Neuronal stem cell (in vitro differentiated cells): ENCODE results near the gene PICALM.

Experiments
- DNase-seq: peaks from one replicate; pipeline ENCODE4 v3.0.0-alpha.2; 2013; ENCODE audit warnings: low spot score
- H2AFZ ChIP-seq: one replicate; pipeline ENCODE4 v1.6.1; 2013; ENCODE audit warnings: mild to moderate bottlenecking, low read length, inconsistent platforms
- H2AK5ac ChIP-seq: 2 replicates; pipeline ENCODE4 v1.6.1; 2013; ENCODE audit warnings: low read depth, mild to moderate bottlenecking, inconsistent platforms, low read length, moderate library complexity, mixed read lengths
- H2BK120ac ChIP-seq: 2 replicates; pipeline ENCODE4 v1.6.1; 2013; ENCODE audit warnings: low read depth, mild to moderate bottlenecking, inconsistent platforms, low read length, moderate library complexity, mixed read lengths
- H2BK12ac ChIP-seq: one replicate; pipeline ENCODE4 v1.6.1; 2013; ENCODE audit warnings: low read length, inconsistent platforms
- H2BK15ac ChIP-seq: 2 replicates; pipeline ENCODE4 v1.6.1; 2013; ENCODE audit warnings: mild to moderate bottlenecking, low read length, inconsistent platforms, mixed read lengths
- H2BK5ac ChIP-seq: one replicate; pipeline ENCODE4 v1.6.1; 2013; ENCODE audit warnings: inconsistent platforms, mild to moderate bottlenecking, low read length, moderate library complexity
- H3K14ac ChIP-seq: one replicate; pipeline ENCODE4 v1.6.1; 2013; ENCODE audit warnings: low read length, inconsistent platforms
- H3K18ac ChIP-seq: 2 replicates; pipeline ENCODE4 v1.6.1; 2013; ENCODE audit warnings: low read length, inconsistent platforms
- H3K23ac ChIP-seq: 2 replicates; pipeline ENCODE4 v1.6.1; 2013; ENCODE audit warnings: low read depth, mild to moderate bottlenecking, mixed read lengths, low read length, inconsistent platforms; ENCODE audit not compliant: poor library complexity
- H3K27ac ChIP-seq: replicated peaks from 3 replicates; pipeline ENCODE4 v1.5.1; 2013; ENCODE audit warnings: low read length, inconsistent platforms
- H3K27me3 ChIP-seq, 3 experiments: 2 replicates each; pipeline ENCODE4 v1.6.1; 2013; ENCODE audit warnings: low read length in 3 of 3, mild to moderate bottlenecking in 2 of 3, inconsistent platforms in 1 of 3, low read depth in 1 of 3, mixed read lengths in 1 of 3, moderate library complexity in 1 of 3; ENCODE audit not compliant: control insufficient read depth in 3 of 3, insufficient read depth in 3 of 3
- H3K36me3 ChIP-seq, 2 donors: replicated peaks in 1 of 2; 2 replicates each; pipeline ENCODE4 v1.6.1; 2013; ENCODE audit warnings: low read length in 2 of 2; ENCODE audit not compliant: control insufficient read depth in 2 of 2, insufficient read depth in 2 of 2
- H3K4ac ChIP-seq: 2 replicates; pipeline ENCODE4 v1.6.1; 2013; ENCODE audit warnings: inconsistent platforms, mild to moderate bottlenecking, low read length, moderate library complexity
- H3K4me1 ChIP-seq, 2 donors: 1 replicate in 1 of 2; 2 replicates in 1 of 2; pipeline ENCODE4 v1.6.1; 2013; ENCODE audit warnings: low read length in 2 of 2, low read depth in 1 of 2; ENCODE audit not compliant: control insufficient read depth in 2 of 2, insufficient read depth in 1 of 2
- H3K4me2 ChIP-seq: one replicate; pipeline ENCODE4 v1.6.1; 2013; ENCODE audit warnings: mild to moderate bottlenecking, low read length, inconsistent platforms; ENCODE audit not compliant: insufficient read depth, poor library complexity, severe bottlenecking
- H3K4me3 ChIP-seq, 2 donors: 2 replicates each; pipeline ENCODE4 v1.5.1; 2013; ENCODE audit warnings: low read length in 2 of 2, mild to moderate bottlenecking in 2 of 2, inconsistent platforms in 1 of 2, moderate library complexity in 1 of 2
- H3K79me1 ChIP-seq: one replicate; pipeline ENCODE4 v1.6.1; 2013; ENCODE audit warnings: low read depth, mild to moderate bottlenecking, inconsistent platforms, low read length, moderate library complexity
- H3K9ac ChIP-seq: one replicate; pipeline ENCODE4 v1.6.1; 2013; ENCODE audit warnings: mild to moderate bottlenecking, low read depth, low read length, inconsistent platforms; ENCODE audit not compliant: poor library complexity
- H3K9me3 ChIP-seq, 2 donors: replicated peaks in 1 of 2; 2 replicates each; pipeline versions ENCODE3 to v1.6.1; 2013; ENCODE audit warnings: low read length in 2 of 2, mild to moderate bottlenecking in 2 of 2, inconsistent platforms in 1 of 2, low read depth in 1 of 2, mixed read lengths in 1 of 2, moderate library complexity in 1 of 2; ENCODE audit not compliant: control insufficient read depth in 2 of 2, insufficient read depth in 1 of 2
- H4K8ac ChIP-seq: one replicate; pipeline ENCODE4 v1.6.1; 2013; ENCODE audit warnings: low read depth, mild to moderate bottlenecking, inconsistent platforms, low read length, moderate library complexity
- H4K91ac ChIP-seq: one replicate; pipeline ENCODE4 v1.6.1; 2013; ENCODE audit warnings: low read length, low read depth, mild to moderate bottlenecking, inconsistent platforms; ENCODE audit not compliant: poor library complexity
- WGBS, 2 donors: extraction: QIAGEN DNeasy Blood & Tissue Kit; methylation state at CpG; one replicate each; pipeline ENCODE4 v1.1.7; 2013; ENCODE audit warnings: missing lambda C conversion rate in 2 of 2, mixed read lengths in 1 of 2; ENCODE audit not compliant: insufficient read length in 2 of 2, insufficient replicate concordance in 1 of 2; ENCODE audit errors: extremely low coverage in 2 of 2; 5-methylcytosine and 5-hydroxymethylcytosine counted together

Gene PICALM

DNA sequence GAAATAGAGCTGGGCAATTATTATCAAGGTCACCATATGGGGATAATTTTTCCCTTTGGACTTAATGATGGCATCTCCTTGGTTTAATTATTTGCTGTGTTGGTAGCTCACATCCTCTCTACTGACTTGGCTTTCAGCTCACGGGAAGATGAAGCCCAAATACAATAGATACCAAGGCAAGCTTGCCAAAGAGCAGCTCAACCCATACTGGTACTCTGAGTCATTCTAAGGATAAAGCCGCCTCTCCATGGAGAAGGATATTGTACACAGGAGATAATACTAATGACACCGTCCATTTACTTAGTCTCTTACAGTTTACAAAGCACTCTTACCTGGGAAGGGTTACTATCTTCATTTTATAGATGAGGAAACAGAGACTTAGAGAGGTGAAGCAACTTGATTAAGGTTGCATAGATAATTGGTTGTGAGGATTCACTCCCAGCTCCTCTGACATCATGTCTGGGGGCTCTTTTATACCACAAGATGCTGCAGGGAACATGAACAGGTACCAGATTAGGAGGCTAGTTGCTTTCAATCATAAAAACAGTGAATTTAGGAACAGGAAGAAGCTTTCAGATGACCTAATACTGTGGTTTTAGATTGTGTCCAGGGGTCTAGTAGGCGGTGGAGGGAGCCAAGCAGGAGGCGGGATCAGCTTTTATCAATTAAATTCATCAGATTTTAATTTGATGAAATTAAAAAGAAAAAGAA, 48.3 kb upstream of the PICALM start:
- H3K4me3 ChIP-seq, result no peak overlapping the region
- no peak overlapping the region for H2AFZ ChIP-seq
- H3K36me3 ChIP-seq, result no peaks in the 10 kb centered on the region

DNA sequence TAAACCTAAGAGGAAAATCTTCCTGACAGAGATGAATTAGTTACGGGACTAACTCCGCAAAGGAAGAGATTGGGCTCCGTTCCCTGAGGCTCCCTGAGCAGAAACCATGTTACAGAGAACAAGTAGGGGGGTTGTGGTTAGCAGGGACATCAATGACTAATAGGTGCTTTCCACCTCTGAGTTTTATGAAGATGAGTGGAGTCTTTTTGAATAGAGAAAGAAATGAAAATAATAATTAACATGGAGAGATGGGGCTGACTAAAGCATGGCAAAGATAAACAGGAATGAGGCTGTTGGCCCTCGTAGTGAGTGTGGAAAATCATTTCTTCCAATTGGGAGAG, 47.5 kb upstream of the PICALM start:
- no peak overlapping the region for H3K23ac ChIP-seq
- no peak overlapping the region for H2BK15ac ChIP-seq
- H3K4me3 ChIP-seq, result no peak overlapping the region
- no peak overlapping the region for H4K91ac ChIP-seq
- H2AFZ ChIP-seq, result no peak overlapping the region
- DNase-seq, result no peak
- no peak overlapping the region for H3K18ac ChIP-seq
- H3K4me1 ChIP-seq, result peaks cover 0 to 1% of the 10 kb centered on the region in 2 donors
- no peak overlapping the region for H3K27ac ChIP-seq
- whole genome bisulfite sequencing, 2 donors, result no CpG with 5 or more reads among the region's 4 CpGs
- no peak overlapping the region for H2BK5ac ChIP-seq
- peaks cover 0 to 3% (median 0%) of the 10 kb centered on the region in 3 experiments for H3K27me3 ChIP-seq
- no peak overlapping the region for H2BK120ac ChIP-seq
- no peak overlapping the region for H2AK5ac ChIP-seq
- no peak overlapping the region for H2BK12ac ChIP-seq
- no peak overlapping the region for H3K9ac ChIP-seq
- no peak overlapping the region for H4K8ac ChIP-seq
- H3K9me3 ChIP-seq, result no peaks in the 10 kb centered on the region
- no peak overlapping the region for H3K4ac ChIP-seq
- no peak overlapping the region for H3K14ac ChIP-seq
- no peaks in the 10 kb centered on the region for H3K36me3 ChIP-seq
- no peaks in the 10 kb centered on the region for H3K79me1 ChIP-seq
- H3K4me2 ChIP-seq, result no peak overlapping the region

More for the DNA sequence above, 48.3 kb upstream of the PICALM start:
- H3K4ac ChIP-seq, result no peak overlapping the region
- H3K4me2 ChIP-seq, result no peak overlapping the region
- no peak overlapping the region for H3K9ac ChIP-seq
- H3K14ac ChIP-seq, result no peak overlapping the region
- no peak overlapping the region for H3K27ac ChIP-seq
- no peak overlapping the region for H2BK120ac ChIP-seq
- H2BK5ac ChIP-seq, result no peak overlapping the region
- WGBS, 2 donors, result no CpG with 5 or more reads among the region's 5 CpGs
- no peak overlapping the region for H3K23ac ChIP-seq
- no peak overlapping the region for H4K8ac ChIP-seq
- H3K4me1 ChIP-seq, result peaks cover 0 to 1% of the 10 kb centered on the region in 2 donors
- no peaks in the 10 kb centered on the region for H3K9me3 ChIP-seq
- H4K91ac ChIP-seq, result no peak overlapping the region
- H2BK15ac ChIP-seq, result no peak overlapping the region
- no peak overlapping the region for H2BK12ac ChIP-seq
- no peaks in the 10 kb centered on the region for H3K79me1 ChIP-seq
- peaks cover 0 to 3% (median 0%) of the 10 kb centered on the region in 3 experiments for H3K27me3 ChIP-seq
- H2AK5ac ChIP-seq, result no peak overlapping the region
- DNase-seq, result no peak
- no peak overlapping the region for H3K18ac ChIP-seq

DNA sequence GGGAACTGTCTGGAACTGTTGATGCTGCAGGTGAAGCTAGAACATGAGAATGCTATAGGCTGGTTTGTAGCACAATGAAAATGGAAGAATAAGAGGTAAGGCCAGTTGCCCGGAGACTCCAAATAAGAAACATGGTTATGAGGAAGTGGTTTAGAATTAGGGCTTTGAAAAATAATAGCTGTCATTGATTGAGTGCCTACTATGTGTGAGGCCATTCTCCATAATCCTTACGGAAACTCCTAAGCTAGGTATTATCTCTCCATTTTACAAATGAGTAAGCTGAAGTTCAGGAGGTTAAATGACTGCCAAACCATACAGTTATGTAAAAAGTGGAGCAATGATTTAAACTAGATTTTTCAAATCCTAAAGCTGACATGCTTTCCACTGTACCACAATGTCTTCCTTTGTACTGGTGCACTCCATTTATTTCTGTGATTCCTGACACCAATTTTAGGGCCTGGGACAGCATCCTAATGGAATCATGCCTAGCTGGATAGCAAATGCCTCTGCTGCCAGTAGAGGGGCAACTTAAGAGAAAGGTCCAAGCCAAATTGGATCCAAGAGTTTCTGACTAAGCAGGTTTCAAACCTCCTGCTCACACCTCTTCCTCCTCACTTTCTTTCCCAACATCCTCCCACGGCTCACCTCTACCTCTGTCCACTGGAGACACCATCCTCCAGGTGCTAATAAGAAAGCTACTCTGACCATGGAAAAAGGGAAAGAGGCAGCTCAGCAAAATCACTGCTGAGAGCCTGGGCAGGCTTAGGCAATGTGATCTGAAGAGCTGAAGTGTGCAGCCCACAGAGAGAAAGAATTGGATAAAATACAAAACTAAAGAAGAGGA, 46.9 kb upstream of the PICALM start:
- no peak overlapping the region for H2AFZ ChIP-seq
- no peak overlapping the region for H3K27ac ChIP-seq
- WGBS, 2 donors, result no CpG with 5 or more reads among the region's 3 CpGs
- no peak overlapping the region for H3K14ac ChIP-seq
- DNase-seq, result no peak
- H3K36me3 ChIP-seq, result no peaks in the 10 kb centered on the region
- H3K9ac ChIP-seq, result no peak overlapping the region
- H2BK12ac ChIP-seq, result no peak overlapping the region
- H3K4me1 ChIP-seq, result peaks cover 0 to 1% of the 10 kb centered on the region in 2 donors
- H2BK120ac ChIP-seq, result no peak overlapping the region
- no peak overlapping the region for H4K91ac ChIP-seq
- H3K27me3 ChIP-seq, result peaks cover 0 to 3% (median 0%) of the 10 kb centered on the region in 3 experiments
- H2BK5ac ChIP-seq, result no peak overlapping the region
- no peak overlapping the region for H3K18ac ChIP-seq
- H3K4me3 ChIP-seq, result no peak overlapping the region
- H3K4ac ChIP-seq, result no peak overlapping the region
- no peaks in the 10 kb centered on the region for H3K9me3 ChIP-seq
- no peak overlapping the region for H4K8ac ChIP-seq
- no peak overlapping the region for H3K23ac ChIP-seq
- no peak overlapping the region for H3K4me2 ChIP-seq
- H2AK5ac ChIP-seq, result no peak overlapping the region
- no peaks in the 10 kb centered on the region for H3K79me1 ChIP-seq
- H2BK15ac ChIP-seq, result no peak overlapping the region

DNA sequence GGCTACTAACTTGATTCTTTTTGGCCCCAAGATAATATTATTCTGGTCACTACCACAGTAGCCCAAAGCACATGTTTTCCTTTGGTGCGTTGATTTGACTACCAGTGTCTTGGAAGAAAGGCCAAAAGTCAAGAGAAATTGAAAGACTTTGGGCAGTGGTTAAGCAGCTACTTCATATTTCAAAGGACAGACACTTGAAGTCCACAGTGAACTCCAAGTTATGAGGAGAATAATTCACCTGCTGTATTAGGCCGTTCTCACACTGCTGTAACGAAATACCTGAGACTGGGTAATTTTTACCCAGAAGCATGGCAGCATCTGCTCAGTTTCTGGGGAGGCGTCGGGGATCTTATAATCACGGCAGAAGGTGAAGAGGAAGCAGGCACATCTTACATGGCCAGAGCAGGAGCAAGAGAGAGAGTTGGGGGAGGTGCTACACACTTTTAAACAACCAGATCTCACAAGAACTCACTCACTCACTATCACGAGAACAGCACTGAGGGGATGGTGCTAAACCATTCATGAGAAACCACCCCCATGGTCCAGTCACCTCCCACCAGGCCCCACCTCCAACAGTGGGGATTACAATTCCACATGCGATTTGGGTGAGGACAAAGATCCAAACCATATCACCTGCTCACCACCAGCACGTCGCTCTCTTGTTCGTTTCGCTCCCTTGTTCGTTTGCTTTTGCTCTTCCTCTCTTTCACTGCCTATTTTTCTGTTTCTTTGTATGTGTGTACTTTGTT, 40.2 kb upstream of the PICALM start:
- Histone ChIP-seq H3K4ac (no peak overlapping the region), H2AFZ (no peak overlapping the region), H3K4me2 (no peak overlapping the region), H3K18ac (no peak overlapping the region), H2BK15ac (no peak overlapping the region), H3K4me3 (no peak overlapping the region), H3K27me3 (no peaks in the 10 kb centered on the region), H3K4me1 (no peaks in the 10 kb centered on the region), H2BK12ac (no peak overlapping the region), H3K27ac (no peak overlapping the region), H2AK5ac (no peak overlapping the region), H4K8ac (no peak overlapping the region), H2BK5ac (no peak overlapping the region), H4K91ac (no peak overlapping the region), H3K36me3 (no peaks in the 10 kb centered on the region), H2BK120ac (no peak overlapping the region), H3K9ac (no peak overlapping the region), H3K23ac (no peak overlapping the region), H3K9me3 (no peaks in the 10 kb centered on the region), H3K14ac (no peak overlapping the region), H3K79me1 (no peaks in the 10 kb centered on the region)
- WGBS, 2 donors, result no CpG with 5 or more reads among the region's 13 CpGs
- DNase-seq, result no peak
